K562 (cell line): ENCODE data around the gene MAN2A1. TPM values are rescaled to one million over a fixed set of nuclear protein-coding genes. Genes with fewer than 3 reads are reported as not detected.

Source experiments
- ATAC-seq: fragments of 200-7000 bp; cut with Tn5 transposase; 3 replicates; pipeline ENCODE4 v1.9.1; 2020; ENCODE audit warnings: moderate library complexity
- BruUV-seq: library from RNA; stranded (reverse); fragments of 400-500 nt; replicated peaks from 2 replicates; lab custom pipeline; 2021; lab: Mats Ljungman, UMichigan
- CTCF ChIA-PET: fragments of 300-600 bp; formaldehyde crosslinking; extraction: SDS; loops from one replicate; lab custom pipeline; 2021; ENCODE audit warnings: low intra/inter-chr PET ratio; lab: Yijun Ruan, JAX
- POLR2A ChIA-PET: fragments of 300-600, 350-650 bp; sonication (Branson Sonifier 250); formaldehyde crosslinking; extraction: SDS; loops from one replicate; lab custom pipeline; 2021; ENCODE audit warnings: antibody characterized with exemption, inconsistent platforms; lab: Yijun Ruan, JAX
- DNase-seq, 4 experiments: peaks; one replicate each; pipeline versions ENCODE4 v3.0.0 to v3.0.0-alpha.2; 2011 to 2018; ENCODE audit warnings: low spot score in 3 of 4, mixed read lengths in 3 of 4; ENCODE audit errors: extremely low read depth in 1 of 4
- FAIRE-seq: peaks from 2 replicates; lab custom pipeline; 2011; peaks lifted over from hg19 to GRCh38; lab: Jason Lieb, UNC
- H2AFZ ChIP-seq: 2 replicates; pipeline ENCODE4 v1.6.0; 2011; ENCODE audit warnings: low read depth, low read length, control low read depth, inconsistent platforms
- H3K27ac ChIP-seq: fragments of 200-600 bp; 3 replicates; pipeline ENCODE4 v1.8.0; 2011; ENCODE audit warnings: low read depth, mild to moderate bottlenecking, control low read depth, inconsistent platforms, low read length, moderate library complexity, mixed read lengths; ENCODE audit errors: extremely low read depth
- H3K27me3 ChIP-seq, 2 experiments: fragments of 300-600 bp in 1 of 2; 2 replicates in 1 of 2; 3 replicates in 1 of 2; pipeline versions ENCODE4 v1.6.0 to v1.8.0; 2011; ENCODE audit warnings: inconsistent platforms in 2 of 2, low read length in 2 of 2, mild to moderate bottlenecking in 1 of 2, mixed read lengths in 1 of 2, moderate library complexity in 1 of 2; ENCODE audit not compliant: control insufficient read depth in 2 of 2, insufficient read depth in 2 of 2
- H3K36me3 ChIP-seq: fragments of 300-600 bp; 3 replicates; pipeline ENCODE4 v1.8.0; 2011; ENCODE audit warnings: mild to moderate bottlenecking, low read length, inconsistent platforms; ENCODE audit not compliant: control insufficient read depth, insufficient read depth
- H3K4me1 ChIP-seq, 2 experiments: fragments of 200-600 bp in 1 of 2; replicated peaks in 1 of 2; 2 replicates in 1 of 2; 3 replicates in 1 of 2; pipeline versions ENCODE4 v1.5.1 to v1.8.0; 2011; ENCODE audit warnings: inconsistent platforms in 2 of 2, low read length in 2 of 2, mild to moderate bottlenecking in 1 of 2, mixed read lengths in 1 of 2, moderate library complexity in 1 of 2; ENCODE audit not compliant: control insufficient read depth in 2 of 2, insufficient read depth in 2 of 2
- H3K4me2 ChIP-seq: 2 replicates; pipeline ENCODE4 v1.6.1; 2011; ENCODE audit warnings: low read length, control low read depth, inconsistent platforms, mixed read lengths; ENCODE audit not compliant: insufficient read depth
- H3K4me3 ChIP-seq: fragments of 200-600 bp; sonication (generic), shearing (Covaris generic); 2 replicates; pipeline ENCODE4 v1.5.1; 2016; ENCODE audit warnings: control low read depth, inconsistent platforms
- H3K79me2 ChIP-seq: fragments of 200-600 bp; 3 replicates; pipeline ENCODE4 v1.8.0; 2011; ENCODE audit warnings: low read length, inconsistent platforms; ENCODE audit not compliant: control insufficient read depth, insufficient read depth
- H3K9ac ChIP-seq, 2 experiments: 2 replicates each; pipeline versions ENCODE4 v1.6.0 to v1.6.1; 2011; ENCODE audit warnings: low read depth in 2 of 2, low read length in 2 of 2, control low read depth in 1 of 2, inconsistent platforms in 1 of 2, mild to moderate bottlenecking in 1 of 2, mixed read lengths in 1 of 2; ENCODE audit not compliant: insufficient read depth in 1 of 2
- H3K9me1 ChIP-seq: one replicate; pipeline ENCODE4 v1.6.0; 2011; ENCODE audit warnings: inconsistent platforms, mild to moderate bottlenecking, low read length, moderate library complexity; ENCODE audit not compliant: control insufficient read depth, insufficient read depth
- H3K9me3 ChIP-seq: replicated peaks from 2 replicates; pipeline ENCODE4 v1.5.1; 2011; ENCODE audit warnings: low read depth, low read length, inconsistent platforms; ENCODE audit not compliant: control insufficient read depth, insufficient read depth
- H4K20me1 ChIP-seq: replicated peaks from 2 replicates; pipeline ENCODE4 v1.6.1; 2011; ENCODE audit warnings: low read length, inconsistent platforms, mixed read lengths; ENCODE audit not compliant: control insufficient read depth, insufficient read depth
- ARHGAP35 ChIP-seq: fragments of 450-650 bp; IDR thresholded peaks from 2 replicates; pipeline ENCODE4 v1.6.1; 2018; ENCODE audit not compliant: partially characterized antibody
- C11orf30 ChIP-seq: fragments of 450-650 bp; IDR thresholded peaks from 2 replicates; pipeline ENCODE4 v1.6.1; 2016; ENCODE audit warnings: low read depth, mild to moderate bottlenecking
- KLF1 ChIP-seq: fragments of 450-650 bp; IDR thresholded peaks from 2 replicates; pipeline ENCODE4 v1.6.1; 2016; ENCODE audit warnings: missing genetic modification characterization, missing compliant biosample characterization
- MAFF ChIP-seq: IDR thresholded peaks from 2 replicates; pipeline ENCODE4 v1.6.1; 2012; ENCODE audit warnings: low read length, improper control_type of control experiment
- MAFG ChIP-seq: fragments of 450-650 bp; conservative IDR thresholded peaks from 2 replicates; pipeline ENCODE4 v1.6.1; 2016; ENCODE audit warnings: missing genetic modification characterization, missing compliant biosample characterization
- SREBF2 ChIP-seq: sonication (generic); formaldehyde crosslinking; IDR thresholded peaks from 2 replicates; pipeline ENCODE4 v1.4.0; 2020; ENCODE audit warnings: mild to moderate bottlenecking, missing genetic modification reagents
- TBL1XR1 ChIP-seq, 2 experiments: IDR thresholded peaks; 2 replicates each; pipeline ENCODE4 v1.6.1; 2012; ENCODE audit warnings: improper control_type of control experiment in 2 of 2, low read length in 2 of 2, mild to moderate bottlenecking in 1 of 2
- ZNF124 ChIP-seq: sonication (generic); formaldehyde crosslinking; IDR thresholded peaks from 2 replicates; pipeline ENCODE4 v1.8.1; 2022; ENCODE audit warnings: missing genetic modification reagents
- ZNF316 ChIP-seq: fragments of 450-650 bp; IDR thresholded peaks from 2 replicates; pipeline ENCODE4 v1.6.1; 2016
- ZNF445 ChIP-seq: fragments of 250-450 bp; sonication (Bioruptor Pico); IDR thresholded peaks from 2 replicates; pipeline ENCODE4 v1.4.0; 2020; ENCODE audit warnings: low read depth, mild to moderate bottlenecking, moderate library complexity
- ZNF589 ChIP-seq: fragments of 200-800 bp; sonication (Bioruptor generic); IDR thresholded peaks from 2 replicates; pipeline ENCODE4 v1.6.1; 2016; ENCODE audit warnings: low read depth, missing genetic modification characterization, missing compliant biosample characterization
- ZNF77 ChIP-seq: fragments of 250-450 bp; sonication (Bioruptor Pico); IDR thresholded peaks from 2 replicates; pipeline ENCODE4 v1.5.0; 2020
- WGBS: fragments of 100-300 bp; shearing (Covaris generic); methylation state at CpG from one replicate; pipeline ENCODE4 v1.1.6; 2016; ENCODE audit warnings: low coverage, mixed read lengths; ENCODE audit not compliant: insufficient coverage; ENCODE audit errors: missing lambda C conversion rate; 5-methylcytosine and 5-hydroxymethylcytosine counted together
- in situ Hi-C: fragments of 300-500 bp; cut with MboI; formaldehyde crosslinking; loops from 4 replicates; pipeline ENCODE4 v1.15.0; 2018; ENCODE audit warnings: inconsistent platforms, mixed read lengths
- intact Hi-C: fragments of 100-400 bp; cut with micrococcal nuclease; formaldehyde crosslinking; loops from 2 replicates; pipeline ENCODE4 v1.14.2; 2022
- polyA plus RNA-seq, 8 experiments: library from polyadenylated mRNA; depleted of rRNA in 4 of 8; stranded (reverse) in 5 of 8; unstranded in 3 of 8; fragments of >200 nt; fragmentation: Nextera tagmentation in 2 of 8; fragmentation: Illumina TruSeq in 1 of 8; extraction: Ambion mirVana in 2 of 8; extraction: Trizol in 1 of 8; gene quantifications; 2 replicates each; pipeline versions ENCODE4 v1.2.1 to v1.2.3, GENCODE V29; 2011 to 2014; ENCODE audit warnings: inconsistent platforms in 1 of 8, missing spikeins in 1 of 8
- total RNA-seq, 7 experiments: library from RNA; depleted of rRNA in 6 of 7; stranded (reverse); fragments of >200 nt in 6 of 7; fragmentation: Illumina TruSeq in 2 of 7; extraction: Trizol in 2 of 7; gene quantifications; 2 replicates each; pipeline versions ENCODE4 v1.2.1 to v1.2.3, GENCODE V29; 2011 to 2021; ENCODE audit warnings: low replicate concordance in 1 of 7
- TF ChIP-seq, protein P1 (sequence below): sonication (generic); formaldehyde crosslinking; IDR thresholded peaks from 2 replicates; pipeline ENCODE4 v1.8.0; 2022; ENCODE audit warnings: mild to moderate bottlenecking, missing genetic modification reagents
- TF ChIP-seq, protein P2 (sequence below), 2 experiments: fragments of 200-800 bp in 1 of 2; sonication (Bioruptor generic) in 1 of 2; sonication (generic) in 1 of 2; formaldehyde crosslinking in 1 of 2; IDR thresholded peaks in 1 of 2; conservative IDR thresholded peaks in 1 of 2; 2 replicates each; pipeline versions ENCODE4 v1.5.0 to v1.6.1; 2016 to 2020; ENCODE audit warnings: missing compliant biosample characterization in 1 of 2, missing genetic modification characterization in 1 of 2, missing genetic modification reagents in 1 of 2
- TF ChIP-seq, protein P3 (sequence below): fragments of 450-650 bp; IDR thresholded peaks from 2 replicates; pipeline ENCODE4 v1.6.1; 2016; ENCODE audit warnings: low read depth, mild to moderate bottlenecking, moderate library complexity

The MAN2A1 gene
- total and polyA plus RNA-seq, 9 of the 15 experiments (the other 6 are each of a cell fraction or from before 2014, with no cell fraction given): 5.2 to 32.0 (median 19.8) TPM

DNA sequence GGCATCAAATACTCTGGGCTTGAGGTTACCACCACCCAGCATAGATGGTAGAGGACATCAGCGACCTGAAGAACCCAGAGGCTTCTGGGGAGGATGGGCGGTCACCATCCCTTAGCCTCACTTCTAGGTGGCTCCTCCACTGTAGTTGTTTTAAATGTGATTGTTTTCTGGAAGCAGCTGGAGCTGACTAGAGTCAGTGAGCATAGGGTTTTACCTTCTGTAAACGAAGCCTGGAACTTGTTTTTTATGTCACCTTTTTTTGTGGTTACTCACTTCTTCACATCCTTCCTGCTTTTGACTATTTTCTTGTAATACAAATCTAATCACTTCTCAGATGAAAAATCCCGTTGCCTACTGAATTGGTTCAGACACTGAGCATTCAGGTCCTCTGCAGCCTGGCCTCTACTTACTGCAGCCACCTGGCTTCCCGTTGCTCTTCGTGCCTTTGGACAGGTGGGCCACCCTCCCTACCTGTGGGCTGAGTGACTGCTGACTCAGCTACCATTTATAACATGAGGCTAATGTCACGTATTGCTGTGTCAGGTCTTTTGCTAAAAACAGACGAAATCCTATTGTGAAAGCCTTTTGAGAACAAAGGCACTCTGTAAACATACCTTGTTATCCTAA lies 167.8 kb downstream of the MAN2A1 start:
- WGBS: 74% methylated on average over 8 of the region's 8 CpGs
- H3K79me2 ChIP-seq: no peaks in the 10 kb centered on the region
- no peak for DNase-seq
- no peak for ATAC-seq
- ChIA-PET CTCF (no interaction called here), POLR2A (no interaction called here)
- intact Hi-C loops: no loop called here
- H3K4me2 ChIP-seq: no peak overlapping the region
- no peak overlapping the region for H3K9ac ChIP-seq
- no peaks in the 10 kb centered on the region for H3K4me1 ChIP-seq
- no peaks in the 10 kb centered on the region for H3K9me1 ChIP-seq
- H3K27me3 ChIP-seq: no peaks in the 10 kb centered on the region
- FAIRE-seq: no peak
- no TSS peak for BruUV-seq
- H3K36me3 ChIP-seq: peaks cover 63% of the 10 kb centered on the region
- H3K27ac ChIP-seq: no peak overlapping the region
- in situ Hi-C loops: no loop called here
- no peaks in the 10 kb centered on the region for H3K9me3 ChIP-seq
- no peak overlapping the region for H2AFZ ChIP-seq
- H3K4me3 ChIP-seq: no peak overlapping the region
- H4K20me1 ChIP-seq: no peaks in the 10 kb centered on the region
- TF ChIP-seq ZNF77 (CRISPR knock-in tag): no peak
- TF ChIP-seq ZNF445 (CRISPR knock-in tag): no peak
- TF ChIP-seq, protein P1, sequence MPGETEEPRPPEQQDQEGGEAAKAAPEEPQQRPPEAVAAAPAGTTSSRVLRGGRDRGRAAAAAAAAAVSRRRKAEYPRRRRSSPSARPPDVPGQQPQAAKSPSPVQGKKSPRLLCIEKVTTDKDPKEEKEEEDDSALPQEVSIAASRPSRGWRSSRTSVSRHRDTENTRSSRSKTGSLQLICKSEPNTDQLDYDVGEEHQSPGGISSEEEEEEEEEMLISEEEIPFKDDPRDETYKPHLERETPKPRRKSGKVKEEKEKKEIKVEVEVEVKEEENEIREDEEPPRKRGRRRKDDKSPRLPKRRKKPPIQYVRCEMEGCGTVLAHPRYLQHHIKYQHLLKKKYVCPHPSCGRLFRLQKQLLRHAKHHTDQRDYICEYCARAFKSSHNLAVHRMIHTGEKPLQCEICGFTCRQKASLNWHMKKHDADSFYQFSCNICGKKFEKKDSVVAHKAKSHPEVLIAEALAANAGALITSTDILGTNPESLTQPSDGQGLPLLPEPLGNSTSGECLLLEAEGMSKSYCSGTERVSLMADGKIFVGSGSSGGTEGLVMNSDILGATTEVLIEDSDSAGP (CRISPR knock-in tag): no peak
- TF ChIP-seq, protein P2, sequence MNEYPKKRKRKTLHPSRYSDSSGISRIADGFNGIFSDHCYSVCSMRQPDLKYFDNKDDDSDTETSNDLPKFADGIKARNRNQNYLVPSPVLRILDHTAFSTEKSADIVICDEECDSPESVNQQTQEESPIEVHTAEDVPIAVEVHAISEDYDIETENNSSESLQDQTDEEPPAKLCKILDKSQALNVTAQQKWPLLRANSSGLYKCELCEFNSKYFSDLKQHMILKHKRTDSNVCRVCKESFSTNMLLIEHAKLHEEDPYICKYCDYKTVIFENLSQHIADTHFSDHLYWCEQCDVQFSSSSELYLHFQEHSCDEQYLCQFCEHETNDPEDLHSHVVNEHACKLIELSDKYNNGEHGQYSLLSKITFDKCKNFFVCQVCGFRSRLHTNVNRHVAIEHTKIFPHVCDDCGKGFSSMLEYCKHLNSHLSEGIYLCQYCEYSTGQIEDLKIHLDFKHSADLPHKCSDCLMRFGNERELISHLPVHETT (CRISPR knock-in tag; conservative IDR thresholded peaks at IDR 0.05 in 1 of 2, IDR thresholded peaks at IDR 0.05 in 1 of 2): no peak
- no peak for TF ChIP-seq ZNF589 (CRISPR knock-in tag)
- TF ChIP-seq, protein P3, sequence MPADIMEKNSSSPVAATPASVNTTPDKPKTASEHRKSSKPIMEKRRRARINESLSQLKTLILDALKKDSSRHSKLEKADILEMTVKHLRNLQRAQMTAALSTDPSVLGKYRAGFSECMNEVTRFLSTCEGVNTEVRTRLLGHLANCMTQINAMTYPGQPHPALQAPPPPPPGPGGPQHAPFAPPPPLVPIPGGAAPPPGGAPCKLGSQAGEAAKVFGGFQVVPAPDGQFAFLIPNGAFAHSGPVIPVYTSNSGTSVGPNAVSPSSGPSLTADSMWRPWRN: no peak
- TF ChIP-seq ZNF124 (CRISPR knock-in tag): no peak
- peak; percentile 75 for TF ChIP-seq ZNF316
- TF ChIP-seq SREBF2 (CRISPR knock-in tag): no peak
- 0 out of 2 replicates have a peak, but pooled peaks have one; percentile 46 for TF ChIP-seq MAFF
- TF ChIP-seq MAFG (tag): peak; percentile 39; the same call in 1 of the 2 replicates
- no peak for TF ChIP-seq KLF1 (tag)
- TF ChIP-seq C11orf30: peak; percentile 61
- no peak for TF ChIP-seq TBL1XR1 (IDR thresholded peaks at IDR 0.05; ENCODE audit: low read length in 2 of 2)
- TF ChIP-seq ARHGAP35: no peak
